GM21723 (cell line): ENCODE data around the gene CEP170B.
A peak's percentile ranks its signal among the peaks of the same experiment; 100 is the strongest.
"Not testable (repeated sequence)": the region's sequence is repeated elsewhere in the genome, so short reads cannot be mapped to it uniquely, and the experiment has no call there.

Experiments used
- ATAC-seq: cut with Tn5 transposase; IDR thresholded peaks from one replicate; pipeline ENCODE4 v1.9.1; 2021; ENCODE audit warnings: mild to moderate bottlenecking, moderate library complexity; ENCODE audit not compliant: unreplicated experiment

Gene CEP170B

GRCh38 chr14:104865081-104865630 is at the start of gene CEP170B:
TSS of gene CEP170B (plus strand) at chr14:104865268. CDS start at chr14:104868451, 3,183 bp downstream.
- no peak for ATAC-seq

DNA sequence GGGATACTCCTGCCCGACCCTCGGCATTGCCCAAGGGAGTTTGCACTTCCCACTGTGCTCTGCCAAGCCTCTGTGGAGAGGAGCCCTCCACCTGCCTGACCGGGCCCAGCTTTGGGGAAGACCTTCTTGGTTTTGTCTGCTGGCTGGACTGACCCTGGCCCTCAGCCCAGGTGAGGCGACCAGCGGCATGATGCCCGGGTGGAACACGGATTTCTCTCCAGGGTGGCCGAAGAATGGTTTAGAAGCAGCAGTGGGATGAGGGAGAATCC is 48.5 kb upstream of the CEP170B start:
- ATAC-seq: peak; percentile 13

DNA sequence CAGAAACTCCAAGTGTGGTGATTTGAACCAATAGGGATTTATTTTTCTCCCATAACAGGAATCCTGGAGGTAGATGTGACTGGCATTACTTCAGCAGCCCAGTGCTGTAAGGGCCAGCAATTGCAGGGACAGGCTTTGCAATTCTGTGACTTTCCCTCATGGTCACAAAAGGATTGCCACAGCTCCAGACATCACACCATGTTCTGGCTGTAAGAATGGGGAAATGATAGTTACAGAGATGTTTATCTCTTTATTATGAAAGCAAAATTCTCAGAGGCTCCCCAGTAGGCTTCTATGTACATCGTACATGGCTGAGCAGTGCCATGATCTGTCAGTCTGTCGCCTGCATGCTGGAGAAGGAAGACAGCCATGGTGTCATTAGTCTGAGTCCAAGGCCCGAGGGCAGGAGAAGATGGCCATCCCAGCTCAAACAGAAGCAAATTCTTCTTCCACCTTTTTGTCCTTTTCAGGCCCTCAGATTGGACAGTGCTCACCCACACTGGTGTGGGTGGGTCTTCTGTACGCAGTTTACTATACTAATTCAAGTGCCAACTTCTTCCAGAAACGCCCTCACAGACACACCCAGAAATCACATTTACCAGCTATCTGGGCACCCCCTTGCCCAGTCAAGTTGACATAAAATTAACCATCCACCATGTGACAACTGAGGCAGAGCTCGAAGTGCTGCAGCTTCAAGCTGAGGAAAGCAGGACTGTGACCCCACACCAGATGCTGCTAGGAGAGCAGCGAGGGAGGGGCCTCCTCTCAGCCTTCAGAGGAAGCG is 46.9 kb upstream of the CEP170B start:
- no peak for ATAC-seq

GRCh38 chr14:104818714-104819161 is 46.3 kb upstream of the CEP170B start:
- no peak for ATAC-seq

DNA sequence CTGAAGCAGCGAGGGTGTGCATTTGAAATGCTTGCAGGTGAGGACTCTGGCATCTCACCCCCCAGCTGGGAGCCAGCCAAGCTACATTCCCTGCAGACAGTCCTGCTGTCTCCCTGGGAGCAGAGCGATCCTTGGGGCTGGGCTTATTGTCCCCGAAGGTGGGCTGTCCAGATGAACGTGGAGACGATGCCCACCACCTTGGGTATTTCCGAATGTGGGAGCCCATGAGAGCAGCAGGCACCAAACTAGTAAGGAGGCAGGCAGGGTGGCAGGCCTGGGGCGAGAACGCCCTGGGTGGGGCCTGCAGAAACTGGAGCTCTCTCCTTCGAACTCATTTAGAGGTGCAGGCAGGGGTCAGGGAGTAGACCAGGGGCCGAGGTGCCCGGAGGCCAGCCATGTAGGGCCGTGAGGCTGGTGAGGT is 45.7 kb upstream of the CEP170B start:
- ATAC-seq: no peak

GRCh38 chr14:104820669-104821228 is 44.3 kb upstream of the CEP170B start:
- no peak for ATAC-seq

- no peak for ATAC-seq
These were observed 43.7 kb upstream of the CEP170B start for GRCh38 chr14:104821229-104821945.

DNA sequence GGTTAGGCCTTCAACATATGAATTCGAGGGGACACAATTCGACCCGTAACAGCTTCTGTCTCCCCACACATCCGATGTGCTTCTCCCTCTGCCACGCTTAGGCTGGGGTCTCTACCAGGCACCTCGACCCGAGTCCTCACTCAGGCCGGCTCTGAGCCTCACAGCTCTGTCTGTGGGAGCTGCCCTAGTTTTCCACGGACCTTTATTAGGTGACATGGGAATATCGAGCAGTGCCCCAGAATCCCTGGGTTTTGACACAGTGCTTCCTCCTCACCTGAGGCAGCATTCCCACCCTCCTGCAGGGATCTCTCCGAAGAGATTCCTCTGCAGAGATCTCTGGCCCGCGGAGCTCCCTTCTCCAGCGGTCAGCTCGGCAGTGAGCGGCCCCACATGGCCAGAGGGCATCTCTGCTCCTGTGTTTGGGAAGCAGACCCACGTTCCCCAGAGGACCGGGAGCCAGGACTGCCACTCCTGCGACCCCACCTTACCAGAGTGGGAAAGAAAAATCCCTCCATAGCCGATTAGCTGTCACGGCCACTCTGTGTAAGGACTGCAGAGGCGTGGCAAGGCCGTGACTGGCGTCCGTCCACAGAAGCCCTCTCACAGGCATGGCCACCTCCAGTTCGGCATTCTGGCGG is 43.0 kb upstream of the CEP170B start:
- ATAC-seq: no peak

GRCh38 chr14:104822821-104823615 is 42.0 kb upstream of the CEP170B start:
- ATAC-seq: no peak

DNA sequence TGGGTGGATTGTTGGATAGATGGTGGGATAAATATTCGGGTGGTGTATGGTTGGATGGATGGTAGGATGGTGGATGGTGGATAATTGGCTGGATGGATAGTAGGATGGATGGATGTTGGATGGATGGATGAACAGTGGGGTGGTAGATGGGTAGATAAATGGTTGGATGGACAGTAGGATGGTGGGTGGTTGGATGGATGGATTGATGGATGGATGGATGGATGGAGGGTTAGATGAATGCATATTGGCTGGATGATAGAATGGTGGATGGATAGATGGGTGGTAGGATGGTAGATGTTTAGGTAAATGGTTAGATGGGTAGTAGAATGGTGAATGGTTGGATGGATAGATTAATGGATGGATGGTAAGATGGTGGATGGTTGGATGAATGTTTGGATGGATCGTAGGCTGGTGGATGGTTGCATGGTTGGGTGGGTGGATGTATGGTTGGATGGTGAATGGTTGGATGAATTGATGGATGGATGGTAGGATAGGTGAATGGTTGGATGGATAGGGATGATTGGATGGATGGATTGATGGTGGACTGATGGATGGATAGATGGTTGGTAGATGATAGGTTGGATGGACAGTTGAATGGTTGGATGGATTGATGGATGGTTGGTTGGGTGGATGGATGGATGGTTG is 40.6 kb upstream of the CEP170B start:
- ATAC-seq: no peak

- ATAC-seq: peak; percentile 86
These were observed 38.7 kb upstream of the CEP170B start for GRCh38 chr14:104826189-104826860.

- no peak for ATAC-seq
These were observed 38.2 kb upstream of the CEP170B start for GRCh38 chr14:104826861-104827176.

DNA sequence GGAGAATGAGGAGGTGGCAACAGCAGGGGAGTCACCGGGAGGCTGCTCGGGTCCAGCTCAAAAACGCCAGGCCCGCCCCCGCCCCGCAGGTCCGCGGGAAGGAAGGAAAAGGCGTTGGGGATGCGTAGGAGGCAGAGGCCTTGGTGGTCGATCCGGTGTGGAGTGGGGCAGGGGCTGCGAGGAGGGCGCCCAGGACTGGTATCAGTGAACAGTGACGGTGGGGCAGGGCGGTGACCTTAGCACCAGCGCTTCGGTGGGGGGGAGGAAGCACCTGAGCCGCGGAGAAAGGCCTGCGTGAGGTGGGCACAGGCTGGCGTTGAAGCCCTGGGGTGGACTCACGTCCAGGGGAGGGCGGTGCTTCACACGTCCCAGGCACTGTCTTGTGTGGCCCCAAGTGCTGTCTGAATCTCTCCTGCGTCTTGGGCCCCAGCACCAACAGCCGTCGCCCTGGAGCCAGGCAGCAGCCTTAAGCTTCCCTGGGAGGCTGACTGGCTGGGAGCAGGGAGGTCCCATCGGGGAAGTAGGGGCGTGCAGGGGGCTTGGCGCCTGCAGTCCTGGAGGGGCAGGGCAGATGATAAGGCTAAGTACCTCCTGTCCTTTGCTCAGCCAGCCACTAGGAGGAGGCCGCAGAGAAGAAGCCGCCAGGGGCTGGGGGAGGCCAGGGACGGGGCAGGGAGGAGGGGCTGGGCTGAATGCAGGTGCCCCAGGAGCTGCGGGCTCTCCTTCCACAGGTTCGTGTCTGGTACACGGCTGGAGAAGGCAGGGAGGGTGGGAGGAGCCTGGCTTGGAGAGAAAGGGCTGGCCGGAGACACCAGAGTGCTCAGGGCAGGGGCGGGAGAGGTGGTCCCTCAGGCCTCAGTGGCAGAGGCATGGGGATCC is 37.7 kb upstream of the CEP170B start:
- ATAC-seq: peak; percentile 47

GRCh38 chr14:104830781-104831180 is 34.3 kb upstream of the CEP170B start:
- ATAC-seq: no peak

- ATAC-seq: not testable (repeated sequence)
These were observed 28.7 kb upstream of the CEP170B start for GRCh38 chr14:104836171-104836935.

DNA sequence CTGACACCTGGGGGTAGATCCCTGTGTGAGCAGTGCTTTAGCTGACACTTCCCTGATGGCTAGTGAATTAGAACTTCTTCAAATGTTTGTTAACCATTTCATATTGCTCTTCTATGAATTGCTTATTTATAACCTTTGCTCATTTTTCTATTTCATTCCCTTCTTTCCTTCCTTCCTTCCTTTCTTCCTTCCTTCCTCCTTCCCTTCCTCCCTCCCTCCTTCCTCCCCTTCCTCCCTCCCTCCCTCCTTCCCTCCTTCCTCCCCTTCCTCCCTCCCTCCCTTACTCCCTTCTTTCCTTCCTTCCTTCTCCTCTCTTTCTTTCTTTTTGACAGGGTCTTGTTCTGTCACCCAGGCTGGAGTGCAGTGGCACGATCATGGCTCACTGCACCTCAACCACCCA is 23.3 kb upstream of the CEP170B start:
- ATAC-seq: no peak

GRCh38 chr14:104843006-104843405 is 22.1 kb upstream of the CEP170B start:
- ATAC-seq: no peak
